ENCODE results near the gene AGPAT1. TPM values are rescaled to one million over a fixed set of nuclear protein-coding genes. Genes with fewer than 3 reads are reported as not detected.

Gene AGPAT1
- polyA plus RNA-seq, 1 of the 3 experiments (the other 2 are of a cell fraction) = 118 TPM

GRCh38 chr6:32216285-32216684 is 40.4 kb upstream of the AGPAT1 start:
- DNase-seq = no peak
- Histone ChIP-seq H3K9me2 (no peaks in the 10 kb centered on the region), H3K4me3 (ENCODE audit: low read depth in 2 of 2, low read length in 1 of 2) (no peak overlapping the region), H3K9ac (no peak overlapping the region), H4K20me1 (ENCODE audit: insufficient read depth) (no peaks in the 10 kb centered on the region), H3K79me2 (ENCODE audit: insufficient read depth) (no peaks in the 10 kb centered on the region), H2AFZ (ENCODE audit: low read depth) (no peak overlapping the region), H3K4me2 (no peak overlapping the region), H3K4me1 (ENCODE audit: control insufficient read depth in 1 of 2, insufficient read depth in 2 of 2, low read depth in 1 of 2, low read length in 1 of 2) (no peaks in the 10 kb centered on the region), H3K36me3 (replicated peaks in 1 of 2; ENCODE audit: control insufficient read depth in 1 of 2, insufficient read depth in 2 of 2, low read length in 1 of 2) (no peaks in the 10 kb centered on the region), H3K9me3 (no peaks in the 10 kb centered on the region), H3K27me3 (ENCODE audit: insufficient read depth) (peaks cover 91% of the 10 kb centered on the region), H3F3A (replicated peaks; ENCODE audit: insufficient read depth) (no peaks in the 10 kb centered on the region), H3K27ac (ENCODE audit: low read depth in 2 of 2, low read length in 1 of 2) (no peak overlapping the region)
- POLR2A ChIA-PET = no interaction called here
- WGBS (ENCODE audit: low lambda C conversion rate) = 4% methylated on average over 10 of the region's 10 CpGs
- TF ChIP-seq GABPA (IDR thresholded peaks at IDR 0.05; ENCODE audit: low read depth) (no peak), REST (IDR thresholded peaks at IDR 0.05; ENCODE audit: low read depth, low read length) (no peak)
- CTCF ChIA-PET = no interaction called here

GRCh38 chr6:32215617-32216016 is 39.7 kb upstream of the AGPAT1 start:
- no peak overlapping the region for H3K27ac ChIP-seq (ENCODE audit: low read depth in 2 of 2, low read length in 1 of 2)
- 24% methylated on average over 4 of the region's 4 CpGs for WGBS (ENCODE audit: low lambda C conversion rate)
- H3K36me3 ChIP-seq (replicated peaks in 1 of 2; ENCODE audit: control insufficient read depth in 1 of 2, insufficient read depth in 2 of 2, low read length in 1 of 2) = no peaks in the 10 kb centered on the region
- H4K20me1 ChIP-seq (ENCODE audit: insufficient read depth) = no peaks in the 10 kb centered on the region
- no peak for DNase-seq
- no peaks in the 10 kb centered on the region for H3K4me1 ChIP-seq (ENCODE audit: control insufficient read depth in 1 of 2, insufficient read depth in 2 of 2, low read depth in 1 of 2, low read length in 1 of 2)
- H3K9me2 ChIP-seq = no peaks in the 10 kb centered on the region
- TF ChIP-seq ZBTB33 (IDR thresholded peaks at IDR 0.05; ENCODE audit: borderline replicate concordance, low read depth) (no peak), IRF3 (IDR thresholded peaks at IDR 0.05; ENCODE audit: low read depth, low read length) (no peak), POLR2AphosphoS5 (IDR thresholded peaks at IDR 0.05; ENCODE audit: low read depth, low read length) (no peak), MEF2A (IDR thresholded peaks at IDR 0.05; ENCODE audit: borderline replicate concordance, low read depth) (no peak), RXRA (IDR thresholded peaks at IDR 0.05; ENCODE audit: borderline replicate concordance, low read depth) (no peak), RFX5 (IDR thresholded peaks at IDR 0.05; ENCODE audit: low read length) (no peak), GABPA (IDR thresholded peaks at IDR 0.05; ENCODE audit: low read depth) (no peak)
- H3K9me3 ChIP-seq = no peaks in the 10 kb centered on the region
- H3K4me2 ChIP-seq = no peak overlapping the region
- H3F3A ChIP-seq (replicated peaks; ENCODE audit: insufficient read depth) = no peaks in the 10 kb centered on the region
- POLR2A ChIA-PET = no interaction called here
- H2AFZ ChIP-seq (ENCODE audit: low read depth) = no peak overlapping the region
- H3K9ac ChIP-seq = no peak overlapping the region
- H3K4me3 ChIP-seq (ENCODE audit: low read depth in 2 of 2, low read length in 1 of 2) = no peak overlapping the region
- H3K79me2 ChIP-seq (ENCODE audit: insufficient read depth) = no peaks in the 10 kb centered on the region
- peaks cover 86% of the 10 kb centered on the region for H3K27me3 ChIP-seq (ENCODE audit: insufficient read depth)
- CTCF ChIA-PET = no interaction called here

Data from SK-N-SH (cell line).